Urothelium cell line (cell line): ENCODE results near the gene TMEM158.

Experiments
- DNase-seq: peaks from one replicate; pipeline ENCODE4 v3.0.0; 2011; ENCODE audit warnings: low spot score, mixed read lengths
- FAIRE-seq: peaks from 2 replicates; lab custom pipeline; 2011; peaks lifted over from hg19 to GRCh38; lab: Jason Lieb, UNC

Gene TMEM158

GRCh38 chr3:45226206-45226915 lies at the start of gene TMEM158:
TMEM158 (minus strand) TSS chr3:45226287; CDS start chr3:45226027, 260 bp downstream.
- no peak for FAIRE-seq
- peak; percentile 95 for DNase-seq

GRCh38 chr3:45275006-45275704 lies 49.1 kb upstream of the TMEM158 start:
- DNase-seq (no peak), FAIRE-seq (no peak)

DNA sequence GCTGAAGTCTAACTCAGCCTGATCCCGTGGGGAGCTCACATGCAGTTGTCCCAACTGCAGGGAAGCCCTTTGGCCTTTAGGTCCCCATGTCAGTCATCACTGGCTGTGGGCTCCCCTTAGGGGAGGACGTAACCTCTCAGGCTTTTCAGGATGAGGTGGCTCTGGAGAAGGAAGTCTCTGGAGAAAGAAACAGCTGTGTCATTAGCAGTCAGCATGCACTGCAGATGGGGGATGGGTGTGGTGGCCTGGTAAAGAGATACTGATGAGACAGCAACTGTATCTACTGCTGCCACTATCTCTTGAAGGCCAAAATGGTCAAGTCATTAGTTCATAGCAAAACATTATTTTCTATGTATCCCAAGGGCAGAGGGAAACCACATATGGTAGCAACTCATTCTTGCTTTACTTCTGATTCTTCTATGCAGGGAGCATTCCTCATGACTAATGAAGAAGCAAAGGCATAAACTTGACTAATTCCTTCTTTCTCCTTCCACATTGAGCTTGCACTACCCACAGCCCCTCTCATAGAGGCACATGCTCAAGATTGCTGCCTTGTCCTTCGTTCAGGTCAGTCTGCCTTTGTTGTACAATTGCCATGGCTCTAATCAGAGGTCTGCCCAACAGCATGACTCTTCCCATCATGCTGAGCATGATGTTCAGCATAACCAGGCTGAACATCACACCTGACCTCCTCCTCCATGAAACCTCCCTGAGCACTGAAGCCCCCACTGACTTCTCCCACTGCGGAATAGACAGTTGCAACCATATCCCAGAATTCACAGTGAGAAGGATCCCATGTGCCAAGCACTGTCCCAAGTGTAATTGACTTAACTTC lies 47.8 kb upstream of the TMEM158 start:
- DNase-seq (no peak), FAIRE-seq (no peak)

DNA sequence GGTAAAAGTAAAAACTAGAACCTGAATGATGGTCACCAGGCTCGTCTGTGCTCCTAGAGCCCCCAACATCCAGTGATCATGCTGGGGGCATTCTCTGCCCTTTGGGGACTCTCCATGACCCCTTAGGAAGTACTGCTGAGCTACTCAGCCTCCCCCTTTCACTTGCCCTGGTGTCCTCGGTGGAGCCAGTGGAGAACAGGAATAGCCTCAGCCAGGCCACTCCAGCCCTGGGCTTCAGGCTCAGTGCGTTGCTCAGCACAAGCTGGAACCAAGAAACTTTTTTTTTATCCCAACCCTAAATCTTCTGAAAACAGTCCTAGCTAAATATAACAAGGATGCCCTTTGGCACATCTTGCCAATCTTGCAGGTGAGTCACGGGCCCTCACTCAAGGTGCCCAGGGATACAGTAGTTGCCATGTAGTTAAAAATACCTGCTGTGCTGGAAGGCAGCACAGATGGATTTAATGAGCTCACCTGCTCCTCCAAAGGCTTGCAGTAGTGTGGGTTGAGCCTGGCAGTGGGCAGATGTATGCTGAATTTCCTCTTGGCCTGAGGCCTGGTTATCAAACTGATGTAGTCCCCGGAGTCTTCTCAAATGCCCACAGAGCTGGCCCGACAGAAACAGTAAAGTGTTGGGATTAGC lies 46.9 kb upstream of the TMEM158 start:
- DNase-seq (no peak), FAIRE-seq (no peak)

GRCh38 chr3:45272032-45272810 lies 46.1 kb upstream of the TMEM158 start:
- FAIRE-seq: no peak

DNA sequence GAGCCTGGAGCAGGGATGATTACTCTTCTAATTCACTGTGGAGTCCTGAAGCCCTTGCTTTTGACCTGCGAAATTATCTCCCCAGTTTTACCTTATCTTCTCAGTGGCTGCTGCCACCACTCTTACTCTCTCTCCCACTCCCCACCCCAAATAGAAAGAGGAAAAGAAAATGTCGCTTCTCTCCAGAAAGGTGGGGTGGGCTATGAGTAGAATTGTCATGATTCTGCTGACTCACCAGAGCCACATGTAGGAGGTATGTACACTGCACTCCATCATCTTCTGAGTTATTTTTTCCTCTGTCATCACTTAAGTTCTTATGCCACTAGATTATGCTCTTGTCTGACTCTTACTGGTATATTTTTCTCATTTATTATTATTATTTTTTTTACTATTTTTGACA lies 43.9 kb upstream of the TMEM158 start:
- no peak for DNase-seq
- FAIRE-seq: no peak

More at GRCh38 chr3:45272032-45272810, 46.1 kb upstream of the TMEM158 start:
- no peak for DNase-seq

DNA sequence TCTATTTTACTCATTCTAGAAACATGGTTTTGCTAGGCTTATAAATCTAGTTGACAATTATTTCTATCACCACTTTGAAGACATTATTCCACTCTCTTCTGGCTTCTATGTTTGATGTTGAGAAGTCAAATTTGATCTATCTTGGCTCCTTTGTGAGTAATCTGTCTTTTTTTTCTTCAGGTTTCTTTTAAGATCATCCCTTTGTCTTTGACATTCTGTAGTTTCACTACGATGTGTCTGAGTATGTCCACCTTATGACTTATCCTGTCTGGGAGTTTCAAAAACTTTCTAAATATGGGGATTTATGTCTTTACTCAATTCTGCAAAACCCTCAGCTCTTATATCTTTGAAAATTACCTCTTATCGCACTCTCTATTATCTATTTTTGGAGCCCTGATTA lies 41.0 kb upstream of the TMEM158 start:
- DNase-seq: no peak
- FAIRE-seq: no peak

GRCh38 chr3:45261333-45262110 lies 35.4 kb upstream of the TMEM158 start:
- DNase-seq: no peak
- FAIRE-seq: no peak

GRCh38 chr3:45259133-45259532 lies 33.0 kb upstream of the TMEM158 start:
- FAIRE-seq: no peak
- no peak for DNase-seq

GRCh38 chr3:45258317-45258716 lies 32.2 kb upstream of the TMEM158 start:
- no peak for DNase-seq
- FAIRE-seq: no peak

- FAIRE-seq: no peak
Observed at GRCh38 chr3:45253316-45253715, 27.2 kb upstream of the TMEM158 start.

GRCh38 chr3:45252826-45253225 lies 26.7 kb upstream of the TMEM158 start:
- no peak for FAIRE-seq
- no peak for DNase-seq

More at GRCh38 chr3:45253316-45253715, 27.2 kb upstream of the TMEM158 start:
- DNase-seq: no peak

- no peak for FAIRE-seq
- no peak for DNase-seq
Observed at GRCh38 chr3:45249391-45249790, 23.3 kb upstream of the TMEM158 start.

GRCh38 chr3:45246241-45246640 lies 20.2 kb upstream of the TMEM158 start:
- FAIRE-seq (no peak), DNase-seq (no peak)

- FAIRE-seq (no peak), DNase-seq (no peak)
Observed at GRCh38 chr3:45244356-45244755, 18.3 kb upstream of the TMEM158 start.

- FAIRE-seq (no peak), DNase-seq (no peak)
Observed at GRCh38 chr3:45241206-45241605, 15.1 kb upstream of the TMEM158 start.

- no peak for FAIRE-seq
- no peak for DNase-seq
Observed at GRCh38 chr3:45240292-45240691, 14.2 kb upstream of the TMEM158 start.

DNA sequence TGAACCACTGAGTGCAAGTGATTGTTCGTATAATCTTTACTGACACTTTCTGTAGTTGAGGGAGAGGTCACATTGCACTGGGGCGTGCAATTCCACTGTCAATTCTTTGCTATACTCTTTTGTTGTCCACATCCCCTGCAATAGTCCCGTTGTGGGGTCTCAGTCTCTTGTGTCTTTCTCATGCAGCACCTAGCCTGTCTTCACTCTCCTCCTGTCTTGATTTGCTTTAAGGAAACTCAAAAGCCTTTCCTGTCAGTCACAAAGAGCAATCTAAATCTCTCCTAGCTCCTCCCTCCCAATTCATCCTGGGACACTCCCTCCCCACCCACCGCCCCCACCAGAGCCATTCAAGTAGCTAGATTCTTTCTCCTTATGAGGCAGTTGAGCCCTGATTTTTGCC lies 13.2 kb upstream of the TMEM158 start:
- DNase-seq: no peak
- no peak for FAIRE-seq

GRCh38 chr3:45236964-45237363 lies 10.9 kb upstream of the TMEM158 start:
- no peak for DNase-seq
- FAIRE-seq: no peak
